ENCODE results near the gene PIGK. TPM values are rescaled to one million over a fixed set of nuclear protein-coding genes. Genes with fewer than 3 reads are reported as not detected.

PIGK gene
- total RNA-seq, result 10 to 100 TPM; 35.4 to 38.3 TPM

DNA sequence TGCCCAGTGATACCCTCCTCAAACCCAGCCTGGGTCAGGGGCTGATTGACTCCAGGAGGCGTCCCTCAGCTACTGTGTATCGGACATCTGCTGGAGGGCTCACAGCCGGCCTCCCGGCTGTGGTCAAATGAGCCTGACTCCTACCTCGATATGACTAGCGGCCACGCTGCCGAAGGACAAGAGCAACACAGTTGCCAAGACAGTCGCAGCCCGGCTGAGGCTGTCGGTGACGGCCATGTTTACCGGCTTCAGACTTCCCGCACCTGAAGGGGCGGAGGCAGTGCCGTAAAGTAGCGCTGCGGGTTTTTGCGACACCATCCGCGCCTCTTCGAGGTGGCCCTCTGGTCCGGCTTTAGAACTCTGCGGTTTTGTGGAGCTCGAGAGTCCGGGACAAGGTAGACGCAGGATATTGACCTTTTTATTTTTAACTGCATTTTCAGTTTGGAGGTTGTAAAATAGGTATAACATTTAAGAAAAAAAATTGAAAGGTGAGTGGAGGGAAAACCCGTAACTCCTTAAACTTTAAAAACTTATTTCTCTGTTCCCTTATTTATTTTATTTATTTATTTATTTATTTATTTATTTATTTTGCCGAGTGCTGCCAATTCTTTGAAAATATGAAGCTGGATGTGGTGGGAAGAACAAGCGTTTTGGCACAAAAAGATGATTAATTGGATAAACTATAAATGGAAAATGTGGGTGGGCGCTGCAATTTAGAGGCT, at the start of gene PIGK:
TSS of gene PIGK (minus strand) at position 265 of the 722 bp plus-strand sequence. CDS start at position 237, 28 bp downstream.

Small RNA genes within 50 kb of the gene (small RNA-seq; reads per million reads assigned to genes)
- 0 reads per million in 2 donors for gene MIR7156

Other genes starting within 250 kb of the PIGK start
- 10 to 100 TPM; 13.7 to 17.2 TPM for gene AK5, start 62.6 kb upstream of the PIGK start, total RNA-seq

Measured in melanocyte of skin (primary cell).